Smooth muscle cell (in vitro differentiated cells): ENCODE results near the gene ZCCHC18. TPM values are rescaled to one million over a fixed set of nuclear protein-coding genes. Genes with fewer than 3 reads are reported as not detected.
A peak's percentile ranks its signal among the peaks of the same experiment; 100 is the strongest.

Experiments
- DNase-seq: peaks from one replicate; lab custom pipeline; 2025; ENCODE audit not compliant: unreplicated experiment; lab: John Stamatoyannopoulos, UW
- H2AFZ ChIP-seq: fragments of 200-600 bp; sonication (generic); 2 replicates; pipeline ENCODE4 v1.6.0; 2016; ENCODE audit warnings: antibody characterized with exemption, low read depth, mild to moderate bottlenecking
- H3F3A ChIP-seq: fragments of 200-600 bp; sonication (generic); 2 replicates; pipeline ENCODE4 v1.6.0; 2017; ENCODE audit warnings: antibody characterized with exemption, low read depth
- H3K27ac ChIP-seq: fragments of 200-600 bp; sonication (generic); 2 replicates; pipeline ENCODE4 v1.5.1; 2016; ENCODE audit warnings: low read depth, mild to moderate bottlenecking
- H3K27me3 ChIP-seq: fragments of 200-600 bp; sonication (generic); 2 replicates; pipeline ENCODE4 v1.6.1; 2016; ENCODE audit warnings: low read depth, mild to moderate bottlenecking
- H3K36me3 ChIP-seq: fragments of 200-600 bp; sonication (generic); 2 replicates; pipeline ENCODE4 v1.5.1; 2016; ENCODE audit warnings: low read depth
- H3K4me1 ChIP-seq: fragments of 200-600 bp; sonication (generic); 2 replicates; pipeline ENCODE4 v1.5.1; 2016; ENCODE audit warnings: low read depth
- H3K4me2 ChIP-seq: fragments of 200-600 bp; sonication (generic); 2 replicates; pipeline ENCODE4 v1.6.0; 2016; ENCODE audit warnings: mild to moderate bottlenecking
- H3K4me3 ChIP-seq: fragments of 200-600 bp; sonication (generic); 2 replicates; pipeline ENCODE4 v1.5.1; 2016; ENCODE audit warnings: mild to moderate bottlenecking
- H3K79me2 ChIP-seq: fragments of 200-600 bp; sonication (generic); 2 replicates; pipeline ENCODE4 v1.6.0; 2016; ENCODE audit warnings: low read depth, mild to moderate bottlenecking
- H3K9ac ChIP-seq: fragments of 200-600 bp; sonication (generic); 2 replicates; pipeline ENCODE4 v1.6.0; 2016; ENCODE audit warnings: low read depth
- H3K9me3 ChIP-seq: fragments of 200-600 bp; sonication (generic); replicated peaks from 2 replicates; pipeline ENCODE4 v1.5.1; 2016; ENCODE audit warnings: low read depth
- H4K20me1 ChIP-seq: fragments of 200-600 bp; sonication (generic); 2 replicates; pipeline ENCODE4 v1.6.0; 2016; ENCODE audit warnings: low read depth
- WGBS: methylation state at CpG from one replicate; pipeline ENCODE4 v1.1.7; 2016; ENCODE audit warnings: low lambda C conversion rate; 5-methylcytosine and 5-hydroxymethylcytosine counted together
- polyA plus RNA-seq: library from polyadenylated mRNA; unstranded; fragments of >200 nt; fragmentation: Nextera tagmentation; extraction: Ambion mirVana; gene quantifications from 2 replicates; pipeline ENCODE4 v1.2.1, GENCODE V29; 2016
- total RNA-seq: library from RNA; depleted of rRNA; stranded (reverse); fragments of >200 nt; gene quantifications from 2 replicates; pipeline ENCODE4 v1.2.3, GENCODE V29; 2014
- TF ChIP-seq, protein P1 (sequence below): fragments of 200-600 bp; sonication (generic); IDR thresholded peaks from 2 replicates; pipeline ENCODE4 v1.5.1; 2017; ENCODE audit warnings: borderline replicate concordance, mild to moderate bottlenecking, antibody characterized with exemption; ENCODE audit not compliant: insufficient read depth, poor library complexity, severe bottlenecking

ZCCHC18 gene
- total and polyA plus RNA-seq, 2 experiments from 2014 or later = 1.5 TPM; not detected in 1

DNA sequence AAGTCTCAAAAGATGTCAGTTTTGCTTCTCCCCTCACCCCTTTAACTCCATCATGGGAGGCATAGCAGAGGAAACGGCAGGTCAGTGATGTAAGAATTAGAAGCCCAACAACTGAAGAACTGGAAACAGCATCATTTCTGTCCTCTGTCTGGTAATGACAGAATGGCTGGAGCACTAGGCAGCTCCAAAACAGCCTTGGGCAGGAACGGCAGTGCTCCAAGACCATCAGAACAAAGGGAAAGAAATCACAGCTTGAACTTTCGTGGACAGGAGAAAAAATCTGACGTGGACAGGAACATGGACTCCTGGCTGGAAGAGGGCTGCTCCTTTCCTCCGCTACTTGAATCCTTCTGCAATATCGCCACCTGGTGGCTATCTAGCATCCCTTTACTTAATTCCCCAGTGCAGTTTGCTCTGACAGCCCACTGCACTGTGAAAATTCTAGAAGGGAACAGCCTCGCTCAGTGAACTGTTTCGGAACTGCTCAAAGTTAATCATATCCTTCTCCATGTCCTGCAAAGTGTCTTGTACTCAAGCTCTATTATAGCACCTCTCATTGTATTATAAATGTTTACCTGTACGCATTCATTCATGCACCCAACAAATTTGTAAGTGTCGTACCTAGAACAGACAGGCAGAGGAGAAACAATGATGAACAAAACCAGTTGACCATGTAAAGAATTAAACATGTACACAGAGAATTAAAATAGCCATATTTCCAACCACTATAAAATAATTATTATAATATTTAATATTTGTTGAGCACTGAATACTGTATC lies 24.1 kb downstream of the ZCCHC18 start:
- peak; percentile 1 for DNase-seq
- no peaks in the 10 kb centered on the region for H4K20me1 ChIP-seq
- H3K27ac ChIP-seq = no peak overlapping the region

DNA sequence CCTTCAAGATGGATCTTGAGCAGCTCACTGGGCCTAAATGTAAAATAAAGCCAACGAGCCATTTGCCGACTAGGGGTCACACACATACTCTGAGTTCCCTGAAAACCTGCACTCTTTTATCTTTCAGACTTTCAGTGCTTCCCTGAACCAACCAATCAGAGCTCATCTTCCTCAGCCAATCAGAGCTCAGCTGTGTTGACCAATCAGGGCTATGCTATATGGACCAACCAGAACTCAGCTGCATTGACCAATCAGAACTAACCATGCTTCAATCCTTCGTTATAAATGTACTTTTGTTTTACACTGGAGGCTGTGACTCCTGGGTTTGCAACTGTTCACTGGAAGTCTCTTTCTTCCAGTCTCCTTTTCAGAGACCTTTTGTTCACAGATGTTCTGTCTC lies 25.2 kb downstream of the ZCCHC18 start:
- Histone ChIP-seq H3K36me3 (no peaks in the 10 kb centered on the region), H2AFZ (no peak overlapping the region), H3K79me2 (no peaks in the 10 kb centered on the region), H3K4me2 (no peak overlapping the region), H4K20me1 (no peaks in the 10 kb centered on the region), H3K27ac (no peak overlapping the region), H3K4me1 (no peaks in the 10 kb centered on the region), H3K9me3 (no peaks in the 10 kb centered on the region), H3K4me3 (no peak overlapping the region), H3K9ac (no peak overlapping the region), H3K27me3 (no peaks in the 10 kb centered on the region), H3F3A (no peaks in the 10 kb centered on the region)
- DNase-seq = no peak
- TF ChIP-seq, protein P1, sequence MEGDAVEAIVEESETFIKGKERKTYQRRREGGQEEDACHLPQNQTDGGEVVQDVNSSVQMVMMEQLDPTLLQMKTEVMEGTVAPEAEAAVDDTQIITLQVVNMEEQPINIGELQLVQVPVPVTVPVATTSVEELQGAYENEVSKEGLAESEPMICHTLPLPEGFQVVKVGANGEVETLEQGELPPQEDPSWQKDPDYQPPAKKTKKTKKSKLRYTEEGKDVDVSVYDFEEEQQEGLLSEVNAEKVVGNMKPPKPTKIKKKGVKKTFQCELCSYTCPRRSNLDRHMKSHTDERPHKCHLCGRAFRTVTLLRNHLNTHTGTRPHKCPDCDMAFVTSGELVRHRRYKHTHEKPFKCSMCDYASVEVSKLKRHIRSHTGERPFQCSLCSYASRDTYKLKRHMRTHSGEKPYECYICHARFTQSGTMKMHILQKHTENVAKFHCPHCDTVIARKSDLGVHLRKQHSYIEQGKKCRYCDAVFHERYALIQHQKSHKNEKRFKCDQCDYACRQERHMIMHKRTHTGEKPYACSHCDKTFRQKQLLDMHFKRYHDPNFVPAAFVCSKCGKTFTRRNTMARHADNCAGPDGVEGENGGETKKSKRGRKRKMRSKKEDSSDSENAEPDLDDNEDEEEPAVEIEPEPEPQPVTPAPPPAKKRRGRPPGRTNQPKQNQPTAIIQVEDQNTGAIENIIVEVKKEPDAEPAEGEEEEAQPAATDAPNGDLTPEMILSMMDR = no peak
- WGBS = 75% methylated on average over 3 of the region's 3 CpGs

More for the DNA sequence above, 24.1 kb downstream of the ZCCHC18 start:
- peak overlapping the region; percentile 93 for H2AFZ ChIP-seq
- H3K36me3 ChIP-seq = no peaks in the 10 kb centered on the region
- H3K9ac ChIP-seq = no peak overlapping the region
- H3K9me3 ChIP-seq = no peaks in the 10 kb centered on the region
- no peaks in the 10 kb centered on the region for H3K79me2 ChIP-seq
- 47% methylated on average over 10 of the region's 10 CpGs for WGBS
- no peaks in the 10 kb centered on the region for H3K27me3 ChIP-seq
- H3F3A ChIP-seq = no peaks in the 10 kb centered on the region
- TF ChIP-seq, protein P1 = peak; percentile 64
- peak overlapping the region; percentile 85 for H3K4me2 ChIP-seq
- H3K4me1 ChIP-seq = no peaks in the 10 kb centered on the region
- peak overlapping the region; percentile 64 for H3K4me3 ChIP-seq

DNA sequence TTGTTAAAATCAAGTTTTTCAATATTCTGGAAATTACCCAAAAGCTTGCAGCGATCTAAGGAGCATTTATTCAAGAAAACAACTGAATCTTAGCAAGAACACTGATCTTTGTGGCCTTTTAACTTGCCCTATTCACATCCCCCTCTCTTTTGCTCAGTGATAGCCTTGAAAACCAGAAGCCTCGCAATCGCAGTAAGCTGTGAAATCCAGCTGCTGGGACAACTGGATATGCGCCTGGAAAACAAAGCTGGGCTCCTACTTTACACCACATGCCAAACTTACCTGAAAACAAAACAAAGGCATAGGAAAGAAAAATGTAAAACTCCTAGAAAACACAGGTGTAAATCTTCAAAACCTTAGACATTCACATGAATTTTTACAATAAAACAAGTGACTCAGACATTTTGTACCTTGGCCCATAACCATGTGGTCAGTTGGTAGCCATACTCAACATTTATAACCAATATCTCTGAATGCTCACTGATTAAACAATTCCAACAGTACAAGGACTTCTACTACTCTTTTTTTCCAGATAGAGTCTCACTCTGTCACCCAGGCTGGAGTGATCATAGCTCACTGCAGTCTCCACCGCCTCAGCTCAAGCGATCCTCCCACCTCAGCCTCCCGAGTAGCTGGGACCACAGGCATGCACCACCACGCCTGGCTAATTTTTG lies 28.9 kb downstream of the ZCCHC18 start:
- no peaks in the 10 kb centered on the region for H3K36me3 ChIP-seq
- no peak overlapping the region for H3K27ac ChIP-seq
- no peaks in the 10 kb centered on the region for H3F3A ChIP-seq
- no peaks in the 10 kb centered on the region for H3K4me1 ChIP-seq
- no peak overlapping the region for H2AFZ ChIP-seq
- H3K4me3 ChIP-seq = no peak overlapping the region
- no peaks in the 10 kb centered on the region for H3K27me3 ChIP-seq
- H3K9ac ChIP-seq = no peak overlapping the region
- WGBS = 87% methylated on average over 8 of the region's 8 CpGs
- DNase-seq = no peak
- H4K20me1 ChIP-seq = no peaks in the 10 kb centered on the region
- no peaks in the 10 kb centered on the region for H3K9me3 ChIP-seq
- TF ChIP-seq, protein P1 = no peak
- H3K79me2 ChIP-seq = no peaks in the 10 kb centered on the region
- H3K4me2 ChIP-seq = no peak overlapping the region
